Ovary (tissue), 9 donors: ENCODE results near the gene ZBTB4. TPM values are rescaled to one million over a fixed set of nuclear protein-coding genes. Genes with fewer than 3 reads are reported as not detected.

Experiments used
- DNase-seq, 5 donors: peaks; one replicate each; pipeline ENCODE4 v3.0.0-alpha.2; 2019 to 2020
- H3K27ac ChIP-seq, 2 donors: fragments of 200-600 bp; one replicate each; pipeline versions ENCODE4 v1.5.1 to v1.8.0; 2019 to 2022
- H3K27me3 ChIP-seq: fragments of 200-600 bp; one replicate; pipeline ENCODE4 v1.8.0; 2022
- H3K36me3 ChIP-seq: fragments of 200-600 bp; sonication (generic); one replicate; pipeline ENCODE4 v1.5.1; 2019
- H3K4me1 ChIP-seq: one replicate; pipeline ENCODE4 v1.8.1; 2013; ENCODE audit warnings: mild to moderate bottlenecking, moderate library complexity; ENCODE audit not compliant: insufficient read depth
- H3K4me3 ChIP-seq: fragments of 200-600 bp; sonication (generic); one replicate; pipeline ENCODE4 v1.5.1; 2017
- H3K9me3 ChIP-seq, 2 donors: fragments of 200-600 bp in 1 of 2; sonication (generic) in 1 of 2; one replicate each; pipeline versions ENCODE4 v1.5.1 to v1.8.1; 2013 to 2019; ENCODE audit warnings: mild to moderate bottlenecking in 1 of 2, moderate library complexity in 1 of 2
- CTCF ChIP-seq, 3 donors: fragments of 450-650 bp in 2 of 3; fragments of 200-600 bp in 1 of 3; IDR thresholded peaks; one replicate each; pipeline versions ENCODE4 v1.5.1 to v1.8.0; 2016 to 2022; ENCODE audit warnings: antibody characterized with exemption in 3 of 3, mild to moderate bottlenecking in 1 of 3
- EP300 ChIP-seq: sonication (generic); formaldehyde crosslinking; IDR thresholded peaks from one replicate; pipeline ENCODE4 v1.6.1; 2017; ENCODE audit warnings: antibody characterized with exemption
- POLR2A ChIP-seq: fragments of 450-650 bp; IDR thresholded peaks from one replicate; pipeline ENCODE4 v1.6.1; 2017; ENCODE audit warnings: antibody characterized with exemption, mild to moderate bottlenecking, moderate library complexity
- WGBS, 3 donors: extraction: QIAGEN DNeasy Blood & Tissue Kit in 1 of 3; methylation state at CpG; one replicate each; pipeline versions ENCODE4 v1.1.5 to v1.1.7; 2013 to 2017; 5-methylcytosine and 5-hydroxymethylcytosine counted together
- intact Hi-C, 4 donors: fragments of 100-400 bp; cut with DNase I; formaldehyde crosslinking; loops; one replicate each; pipeline versions ENCODE4 v1.11.0 to v1.15.1; 2022 to 2023
- polyA plus RNA-seq, 2 donors: library from polyadenylated mRNA; stranded (reverse); fragments of 200-250 nt in 1 of 2; fragments of 350-450 nt in 1 of 2; fragmentation: Illumina TruSeq in 1 of 2; extraction: RNeasy Lipid Tissue Mini Kit (QIAGEN cat#74804) in 1 of 2; gene quantifications; one replicate each; pipeline ENCODE4 v1.2.3, GENCODE V29; 2013 to 2014
- total RNA-seq, 7 donors: library from RNA; depleted of rRNA in 2 of 7; stranded (reverse); fragments of >200 nt in 2 of 7; fragmentation: NEBNext Ultra II Directional in 3 of 7; extraction: Animal tissue kit (Norgen Biotek cat#: 25700) in 3 of 7; gene quantifications; one replicate each; pipeline versions ENCODE4 v1.1.0 to v1.2.4, GENCODE V29; 2016 to 2023
- donor health status: DM: no; HTN: no; CAD: no; lungs with moderate emphysema.
- donor health status: DM: no; HTN: no; CAD: no.
- donor health status: Bipolar disorder and iron deficiency.
- donor health status: DM: yes; HTN: yes; CAD: no.
- donor health status: DM: no; HTN: no; CAD: no.
- donor health status: DM: yes; HTN: yes; CAD: no.

ZBTB4 gene
- total and polyA plus RNA-seq, 9 donors, result 39.3 to 123 (median 84.5) TPM

GRCh38 chr17:7415784-7416183 is 63.6 kb downstream of the ZBTB4 start:
- WGBS, 3 donors, result 85 to 86% (median 85%) methylated on average over 21 to 23 of the region's 23 CpGs
- no peak overlapping the region for H3K4me3 ChIP-seq
- no peak for TF ChIP-seq CTCF (IDR thresholded peaks at IDR 0.05)
- no peak for TF ChIP-seq EP300
- no peak for TF ChIP-seq POLR2A
- no peak overlapping the region for H3K27ac ChIP-seq
- no peaks in the 10 kb centered on the region for H3K36me3 ChIP-seq
- no peaks in the 10 kb centered on the region for H3K4me1 ChIP-seq
- no peaks in the 10 kb centered on the region for H3K27me3 ChIP-seq
- H3K9me3 ChIP-seq, result no peaks in the 10 kb centered on the region
- intact Hi-C loops, result no loop called here
- DNase-seq, result no peak

- no peak for TF ChIP-seq POLR2A
- no peak for TF ChIP-seq CTCF (IDR thresholded peaks at IDR 0.05)
- TF ChIP-seq EP300, result no peak
- DNase-seq, result no peak
- H3K27ac ChIP-seq, result no peak overlapping the region
- intact Hi-C loops, result no loop called here
- H3K9me3 ChIP-seq, result no peaks in the 10 kb centered on the region
- no peaks in the 10 kb centered on the region for H3K36me3 ChIP-seq
- H3K4me3 ChIP-seq, result no peak overlapping the region
- no peaks in the 10 kb centered on the region for H3K27me3 ChIP-seq
- H3K4me1 ChIP-seq, result no peaks in the 10 kb centered on the region
- 84 to 85% (median 85%) methylated on average over 14 of the region's 14 CpGs for WGBS, 3 donors
Measured at GRCh38 chr17:7414837-7415236, 64.6 kb downstream of the ZBTB4 start.

- TF ChIP-seq CTCF (IDR thresholded peaks at IDR 0.05) (no peak), EP300 (no peak), POLR2A (no peak)
Measured at GRCh38 chr17:7413346-7413985, 66.0 kb downstream of the ZBTB4 start.

GRCh38 chr17:7411427-7411750 is 68.0 kb downstream of the ZBTB4 start:
- intact Hi-C loops, result no loop called here
- DNase-seq, result no peak
- no peak for TF ChIP-seq EP300
- TF ChIP-seq CTCF (IDR thresholded peaks at IDR 0.05), result no peak
- TF ChIP-seq POLR2A, result no peak
- Histone ChIP-seq H3K27me3 (no peaks in the 10 kb centered on the region), H3K4me3 (no peak overlapping the region), H3K36me3 (no peaks in the 10 kb centered on the region), H3K4me1 (no peaks in the 10 kb centered on the region), H3K9me3 (no peaks in the 10 kb centered on the region), H3K27ac (no peak overlapping the region)
- WGBS, 3 donors, result 95 to 98% (median 96%) methylated on average over 8 of the region's 8 CpGs

More at GRCh38 chr17:7413346-7413985, 66.0 kb downstream of the ZBTB4 start:
- Histone ChIP-seq H3K36me3 (no peaks in the 10 kb centered on the region), H3K9me3 (no peaks in the 10 kb centered on the region), H3K4me1 (no peaks in the 10 kb centered on the region), H3K27me3 (no peaks in the 10 kb centered on the region), H3K4me3 (no peak overlapping the region), H3K27ac (no peak overlapping the region)
- 67 to 70% (median 69%) methylated on average over 6 of the region's 6 CpGs for WGBS, 3 donors
- DNase-seq, result no peak
- intact Hi-C loops, result no loop called here
